Progenitor cell of endocrine pancreas (in vitro differentiated cells): ENCODE data around the gene INPP5D. TPM values are rescaled to one million over a fixed set of nuclear protein-coding genes. Genes with fewer than 3 reads are reported as not detected.
"Not testable (repeated sequence)": the region's sequence is repeated elsewhere in the genome, so short reads cannot be mapped to it uniquely, and the experiment has no call there.

Experiments used
- DNase-seq: peaks from one replicate; pipeline ENCODE4 v3.0.0; 2021; ENCODE audit warnings: low spot score; ENCODE audit not compliant: unreplicated experiment
- H3K27ac Mint-ChIP-seq: 2 replicates; pipeline ENCODE4 v1.8.0; 2021; ENCODE audit warnings: mild to moderate bottlenecking, moderate library complexity, mixed read lengths
- H3K27me3 Mint-ChIP-seq: 2 replicates; pipeline ENCODE4 v1.8.0; 2021; ENCODE audit warnings: mixed read lengths
- H3K36me3 Mint-ChIP-seq: 2 replicates; pipeline ENCODE4 v1.8.0; 2022; ENCODE audit warnings: mixed read lengths; ENCODE audit not compliant: insufficient read depth
- H3K4me1 Mint-ChIP-seq: 2 replicates; pipeline ENCODE4 v1.8.0; 2021; ENCODE audit warnings: low read depth, mixed read lengths
- H3K4me3 Mint-ChIP-seq: 2 replicates; pipeline ENCODE4 v1.8.0; 2021; ENCODE audit warnings: low read depth, mild to moderate bottlenecking, moderate library complexity, mixed read lengths
- H3K9me3 Mint-ChIP-seq: 2 replicates; pipeline ENCODE4 v1.8.0; 2021; ENCODE audit warnings: low read depth, mixed read lengths
- CTCF ChIP-seq: fragments of 200-600 bp; sonication (generic); IDR thresholded peaks from one replicate; pipeline ENCODE4 v1.5.0; 2021; ENCODE audit warnings: antibody characterized with exemption, mild to moderate bottlenecking; ENCODE audit not compliant: unreplicated experiment
- total RNA-seq: library from RNA; stranded (reverse); gene quantifications from 2 replicates; pipeline ENCODE4 v1.2.1, GENCODE V29; 2021

INPP5D gene
- total RNA-seq, 1 donor from 2014 or later, result 5.3 TPM

DNA sequence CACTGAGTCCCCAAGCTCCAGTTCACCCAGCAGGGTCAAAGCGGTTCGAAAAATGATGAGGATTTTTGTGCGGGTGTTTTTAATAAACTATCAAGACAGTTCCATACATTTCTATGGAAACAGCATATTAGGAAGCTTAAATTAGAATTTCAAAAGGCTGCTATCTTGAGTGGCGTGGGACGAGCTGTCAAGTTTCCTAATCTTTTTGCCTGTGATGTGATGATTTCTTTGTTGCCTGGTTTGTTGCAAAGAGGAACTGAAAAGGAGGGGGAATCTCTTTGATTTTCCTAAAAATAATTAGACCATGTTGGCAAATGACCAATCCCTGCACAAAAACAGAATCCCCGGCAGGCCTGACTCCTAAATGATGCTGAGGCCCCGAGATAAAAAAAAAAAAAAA is 125.2 kb downstream of the INPP5D start:
- DNase-seq, result no peak
- Mint-ChIP-seq H3K4me1 (no peaks in the 10 kb centered on the region), H3K27me3 (no peaks in the 10 kb centered on the region), H3K9me3 (peaks cover 4% of the 10 kb centered on the region), H3K27ac (no peak overlapping the region), H3K36me3 (peaks cover 4% of the 10 kb centered on the region), H3K4me3 (no peak overlapping the region)
- no peak for TF ChIP-seq CTCF

- DNase-seq, result no peak
- Mint-ChIP-seq H3K4me3 (no peak overlapping the region), H3K9me3 (peaks cover 2% of the 10 kb centered on the region), H3K4me1 (no peaks in the 10 kb centered on the region), H3K36me3 (peaks cover 2% of the 10 kb centered on the region), H3K27me3 (no peaks in the 10 kb centered on the region), H3K27ac (no peak overlapping the region)
- TF ChIP-seq CTCF, result no peak
These were observed 125.8 kb downstream of the INPP5D start for GRCh38 chr2:233185963-233186362.

- H3K36me3 Mint-ChIP-seq, result no peaks in the 10 kb centered on the region
- DNase-seq, result no peak
- H3K4me1 Mint-ChIP-seq, result no peaks in the 10 kb centered on the region
- H3K4me3 Mint-ChIP-seq, result no peak overlapping the region
- no peak for TF ChIP-seq CTCF
- H3K9me3 Mint-ChIP-seq, result no peaks in the 10 kb centered on the region
- no peak overlapping the region for H3K27ac Mint-ChIP-seq
- H3K27me3 Mint-ChIP-seq, result no peaks in the 10 kb centered on the region
These were observed 126.7 kb downstream of the INPP5D start for GRCh38 chr2:233186851-233187250.

DNA sequence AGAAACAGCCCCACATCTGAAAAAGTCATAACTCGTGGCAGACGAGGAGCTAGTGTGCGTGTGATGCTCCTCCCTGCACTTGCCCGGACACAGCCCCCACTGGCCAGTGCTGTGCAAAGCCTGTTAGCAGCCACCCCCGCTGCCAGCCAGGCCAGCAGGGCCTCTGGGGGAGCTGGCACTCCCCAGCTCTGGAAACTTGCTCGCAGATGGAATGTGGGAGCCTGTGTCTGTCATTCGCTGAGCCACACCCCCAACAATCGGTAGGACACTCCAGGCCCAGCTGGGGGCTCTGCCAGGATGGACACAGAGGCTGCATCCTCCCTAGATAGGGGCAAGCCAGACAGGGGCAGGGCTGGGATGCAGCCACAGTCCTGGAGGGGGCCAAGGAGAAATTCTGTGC is 128.9 kb downstream of the INPP5D start:
- no peak for DNase-seq
- Mint-ChIP-seq H3K9me3 (no peaks in the 10 kb centered on the region), H3K4me3 (no peak overlapping the region), H3K4me1 (no peaks in the 10 kb centered on the region), H3K27me3 (no peaks in the 10 kb centered on the region), H3K36me3 (no peaks in the 10 kb centered on the region), H3K27ac (no peak overlapping the region)
- no peak for TF ChIP-seq CTCF

DNA sequence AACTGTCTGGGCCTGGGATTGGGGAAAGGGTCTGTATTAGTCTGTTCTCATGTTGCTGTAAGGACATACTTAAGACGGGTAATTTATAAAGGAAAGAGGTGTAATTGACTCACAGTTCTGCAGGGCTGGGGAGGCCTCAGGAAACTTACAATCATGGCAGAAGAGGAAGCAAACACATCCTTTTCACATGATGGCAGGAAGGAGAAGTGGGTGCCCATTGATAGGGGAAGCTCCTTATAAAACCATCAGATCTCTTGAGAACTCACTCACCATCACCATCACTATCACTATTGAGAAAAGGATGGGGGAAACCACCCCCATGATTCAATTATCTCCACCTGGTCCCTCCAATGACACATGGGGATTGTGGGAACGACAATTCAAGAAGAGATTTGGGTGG is 130.9 kb downstream of the INPP5D start:
- not testable (repeated sequence) for H3K4me1 Mint-ChIP-seq, DNase-seq, H3K9me3 Mint-ChIP-seq, H3K36me3 Mint-ChIP-seq, H3K27ac Mint-ChIP-seq, H3K4me3 Mint-ChIP-seq, H3K27me3 Mint-ChIP-seq

- no peaks in the 10 kb centered on the region for H3K27me3 Mint-ChIP-seq
- DNase-seq, result no peak
- no peak overlapping the region for H3K4me3 Mint-ChIP-seq
- no peaks in the 10 kb centered on the region for H3K36me3 Mint-ChIP-seq
- no peaks in the 10 kb centered on the region for H3K4me1 Mint-ChIP-seq
- H3K9me3 Mint-ChIP-seq, result no peaks in the 10 kb centered on the region
- no peak for TF ChIP-seq CTCF
- H3K27ac Mint-ChIP-seq, result no peak overlapping the region
These were observed 133.6 kb downstream of the INPP5D start for GRCh38 chr2:233193738-233194137.
